Measurements from ENCODE around the gene ARL8A. TPM values are rescaled to one million over a fixed set of nuclear protein-coding genes. Genes with fewer than 3 reads are reported as not detected.
"Not testable (repeated sequence)": the region's sequence is repeated elsewhere in the genome, so short reads cannot be mapped to it uniquely, and the experiment has no call there.

Gene ARL8A
- total RNA-seq, 1 donor from 2014 or later: 30.3 TPM

DNA sequence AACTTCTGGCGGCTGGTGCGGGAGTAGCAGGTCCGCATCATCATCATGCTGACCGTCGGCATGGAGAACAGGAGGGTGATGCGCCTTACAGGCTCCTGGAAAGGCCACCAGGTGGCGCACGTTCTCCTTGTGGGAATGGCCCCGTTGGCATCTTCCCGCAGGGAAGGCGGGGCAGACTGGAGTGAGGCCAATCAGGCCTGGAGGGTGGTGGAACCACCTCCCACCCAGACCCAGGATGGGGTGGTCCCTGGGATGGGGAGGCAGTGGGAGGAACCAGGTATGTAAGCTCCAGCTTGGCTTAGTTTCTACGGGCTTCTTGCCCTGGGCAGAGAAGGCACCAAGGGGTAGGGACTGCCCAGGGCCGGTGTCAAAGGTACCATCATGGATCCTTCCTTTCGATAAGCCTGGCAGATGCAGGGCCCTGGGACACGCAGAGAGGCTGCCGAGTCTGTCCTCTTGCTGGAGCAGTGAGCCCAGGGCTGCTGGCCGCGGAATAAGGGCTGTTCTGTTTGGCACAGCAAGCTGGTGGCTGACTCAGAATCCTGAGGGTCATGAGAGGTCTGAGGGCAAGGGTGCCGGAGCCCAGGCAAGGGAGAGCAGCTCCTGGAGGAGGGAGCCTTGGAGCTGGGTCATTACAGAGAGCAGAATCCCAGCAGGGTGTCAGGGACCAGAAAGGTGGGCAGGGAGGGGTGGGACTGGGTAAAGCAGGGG, 40.4 kb upstream of the ARL8A start:
- peaks cover 4% of the 10 kb centered on the region for H3K27me3 ChIP-seq (ENCODE audit: control insufficient read depth, insufficient read depth, low read length)

GRCh38 chr1:202182040-202182877, 37.7 kb upstream of the ARL8A start:
- H3K36me3 ChIP-seq (ENCODE audit: control insufficient read depth, insufficient read depth, low read length): no peaks in the 10 kb centered on the region
- TF ChIP-seq, protein P1, sequence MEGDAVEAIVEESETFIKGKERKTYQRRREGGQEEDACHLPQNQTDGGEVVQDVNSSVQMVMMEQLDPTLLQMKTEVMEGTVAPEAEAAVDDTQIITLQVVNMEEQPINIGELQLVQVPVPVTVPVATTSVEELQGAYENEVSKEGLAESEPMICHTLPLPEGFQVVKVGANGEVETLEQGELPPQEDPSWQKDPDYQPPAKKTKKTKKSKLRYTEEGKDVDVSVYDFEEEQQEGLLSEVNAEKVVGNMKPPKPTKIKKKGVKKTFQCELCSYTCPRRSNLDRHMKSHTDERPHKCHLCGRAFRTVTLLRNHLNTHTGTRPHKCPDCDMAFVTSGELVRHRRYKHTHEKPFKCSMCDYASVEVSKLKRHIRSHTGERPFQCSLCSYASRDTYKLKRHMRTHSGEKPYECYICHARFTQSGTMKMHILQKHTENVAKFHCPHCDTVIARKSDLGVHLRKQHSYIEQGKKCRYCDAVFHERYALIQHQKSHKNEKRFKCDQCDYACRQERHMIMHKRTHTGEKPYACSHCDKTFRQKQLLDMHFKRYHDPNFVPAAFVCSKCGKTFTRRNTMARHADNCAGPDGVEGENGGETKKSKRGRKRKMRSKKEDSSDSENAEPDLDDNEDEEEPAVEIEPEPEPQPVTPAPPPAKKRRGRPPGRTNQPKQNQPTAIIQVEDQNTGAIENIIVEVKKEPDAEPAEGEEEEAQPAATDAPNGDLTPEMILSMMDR (IDR thresholded peaks at IDR 0.05; ENCODE audit: insufficient read depth, low read length, severe bottlenecking): no peak
- no peak overlapping the region for H3K4me3 ChIP-seq (ENCODE audit: low read depth, low read length)
- FAIRE-seq (no peak), DNase-seq (ENCODE audit: low read depth) (no peak)
- peaks cover 4% of the 10 kb centered on the region for H3K27me3 ChIP-seq (ENCODE audit: control insufficient read depth, insufficient read depth, low read length)

More for the DNA sequence above, 40.4 kb upstream of the ARL8A start:
- no peaks in the 10 kb centered on the region for H3K36me3 ChIP-seq (ENCODE audit: control insufficient read depth, insufficient read depth, low read length)
- FAIRE-seq (no peak), DNase-seq (ENCODE audit: low read depth) (peak; percentile 72)
- TF ChIP-seq, protein P1 (IDR thresholded peaks at IDR 0.05; ENCODE audit: insufficient read depth, low read length, severe bottlenecking): peak; percentile 93
- H3K4me3 ChIP-seq (ENCODE audit: low read depth, low read length): no peak overlapping the region

GRCh38 chr1:202181586-202181985, 37.0 kb upstream of the ARL8A start:
- FAIRE-seq: no peak

DNA sequence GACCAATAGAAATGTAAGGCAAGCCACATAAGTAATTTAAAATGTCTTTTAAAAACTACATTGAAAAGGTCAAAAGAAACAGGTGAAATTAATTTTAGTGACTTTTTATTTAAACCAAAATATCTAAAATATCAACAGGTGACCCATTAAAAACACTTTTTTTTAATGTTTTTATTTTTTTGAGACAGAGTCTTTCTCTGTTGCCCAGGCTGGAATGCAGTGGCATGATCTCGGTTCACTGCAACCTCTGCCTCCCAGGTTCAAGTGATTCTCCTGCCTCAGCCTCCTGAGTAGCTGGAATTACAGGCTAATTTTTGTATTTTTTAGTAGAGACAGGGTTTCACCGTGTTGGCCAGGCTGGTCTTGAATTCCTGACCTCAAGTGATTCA, 36.2 kb upstream of the ARL8A start:
- not testable (repeated sequence) for H3K4me3 ChIP-seq (ENCODE audit: low read depth, low read length); H3K27me3 ChIP-seq (ENCODE audit: control insufficient read depth, insufficient read depth, low read length); DNase-seq (ENCODE audit: low read depth); H3K36me3 ChIP-seq (ENCODE audit: control insufficient read depth, insufficient read depth, low read length); FAIRE-seq

More at GRCh38 chr1:202181586-202181985, 37.0 kb upstream of the ARL8A start:
- DNase-seq (ENCODE audit: low read depth): no peak
- TF ChIP-seq, protein P1 (IDR thresholded peaks at IDR 0.05; ENCODE audit: insufficient read depth, low read length, severe bottlenecking): no peak
- no peak overlapping the region for H3K4me3 ChIP-seq (ENCODE audit: low read depth, low read length)
- no peaks in the 10 kb centered on the region for H3K36me3 ChIP-seq (ENCODE audit: control insufficient read depth, insufficient read depth, low read length)
- peaks cover 4% of the 10 kb centered on the region for H3K27me3 ChIP-seq (ENCODE audit: control insufficient read depth, insufficient read depth, low read length)

DNA sequence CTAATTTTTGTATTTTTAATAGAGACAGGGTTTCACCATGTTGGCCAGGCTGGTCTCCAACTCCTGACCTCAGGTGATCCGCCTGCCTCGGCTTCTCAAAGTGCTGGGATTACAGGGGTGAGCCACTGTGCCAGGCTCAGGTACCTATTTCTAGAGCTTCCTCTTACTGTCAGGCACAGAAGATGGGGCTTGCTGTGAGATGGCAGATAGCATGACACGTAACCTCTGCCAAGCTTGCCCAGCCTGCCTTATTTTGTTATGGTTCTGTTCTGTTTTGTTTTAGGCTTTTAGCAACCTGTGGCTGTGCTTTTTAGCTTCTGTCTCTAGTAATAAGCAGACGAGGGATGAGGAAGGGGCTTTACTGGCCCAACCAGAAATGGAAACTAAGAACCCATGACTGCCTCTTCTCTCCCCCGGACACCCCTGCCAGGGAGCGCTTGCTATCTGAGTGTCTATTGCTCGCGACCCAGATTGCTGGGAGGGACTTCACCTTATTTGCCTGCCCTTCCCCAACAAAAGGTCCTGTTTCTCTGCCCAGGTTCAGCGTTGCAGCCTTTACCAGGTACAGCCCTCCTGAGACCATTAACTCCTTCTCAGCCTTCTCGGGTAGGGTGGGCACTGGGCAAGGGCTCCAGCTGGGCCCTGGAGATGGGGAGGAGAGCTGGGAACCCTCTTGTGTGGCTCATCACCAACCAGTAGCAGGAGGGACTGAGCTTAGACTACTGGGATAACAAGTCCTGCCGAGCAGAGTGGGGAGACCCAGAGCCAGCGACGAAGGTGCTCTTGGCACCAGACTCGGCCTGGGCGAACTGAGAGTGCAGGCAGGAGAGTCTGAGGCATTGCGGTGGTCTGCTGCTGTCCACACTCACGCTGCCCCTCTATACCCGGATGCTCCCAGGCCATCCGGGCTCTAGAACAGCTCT, 35.6 kb upstream of the ARL8A start:
- TF ChIP-seq, protein P1 (IDR thresholded peaks at IDR 0.05; ENCODE audit: insufficient read depth, low read length, severe bottlenecking): no peak
- DNase-seq (ENCODE audit: low read depth) (no peak), FAIRE-seq (no peak)
- Histone ChIP-seq H3K36me3 (ENCODE audit: control insufficient read depth, insufficient read depth, low read length) (no peaks in the 10 kb centered on the region), H3K27me3 (ENCODE audit: control insufficient read depth, insufficient read depth, low read length) (no peaks in the 10 kb centered on the region), H3K4me3 (ENCODE audit: low read depth, low read length) (no peak overlapping the region)

Data from bronchial epithelial cell (primary cell).